GM19455 (cell line): ENCODE data around the gene HSP90AB1.

ENCODE experiments used
- ATAC-seq: cut with Tn5 transposase; IDR thresholded peaks from one replicate; pipeline ENCODE4 v1.9.1; 2021; ENCODE audit not compliant: unreplicated experiment

The HSP90AB1 gene

GRCh38 chr6:44284867-44285266, 38.0 kb downstream of the HSP90AB1 start:
- ATAC-seq, result no peak

- no peak for ATAC-seq
These were observed 38.8 kb downstream of the HSP90AB1 start for GRCh38 chr6:44285552-44286284.

GRCh38 chr6:44286285-44286565, 39.3 kb downstream of the HSP90AB1 start:
- ATAC-seq, result no peak

- no peak for ATAC-seq
These were observed 39.8 kb downstream of the HSP90AB1 start for GRCh38 chr6:44286747-44287146.

- no peak for ATAC-seq
These were observed 42.9 kb downstream of the HSP90AB1 start for GRCh38 chr6:44289726-44290260.

- ATAC-seq, result no peak
These were observed 44.9 kb downstream of the HSP90AB1 start for GRCh38 chr6:44291841-44292240.

- no peak for ATAC-seq
These were observed 45.9 kb downstream of the HSP90AB1 start for GRCh38 chr6:44292661-44293365.

- no peak for ATAC-seq
These were observed 48.2 kb downstream of the HSP90AB1 start for GRCh38 chr6:44294832-44295791.

- no peak for ATAC-seq
These were observed 50.5 kb downstream of the HSP90AB1 start for GRCh38 chr6:44297063-44298038.

GRCh38 chr6:44298055-44298803, 51.3 kb downstream of the HSP90AB1 start:
- ATAC-seq, result no peak

GRCh38 chr6:44298864-44299263, 52.0 kb downstream of the HSP90AB1 start:
- ATAC-seq, result no peak

- ATAC-seq, result no peak
These were observed 53.5 kb downstream of the HSP90AB1 start for GRCh38 chr6:44300292-44300823.

GRCh38 chr6:44301106-44301505, 54.2 kb downstream of the HSP90AB1 start:
- no peak for ATAC-seq

- ATAC-seq, result no peak
These were observed 55.1 kb downstream of the HSP90AB1 start for GRCh38 chr6:44301782-44302564.

GRCh38 chr6:44302856-44303255, 56.0 kb downstream of the HSP90AB1 start:
- no peak for ATAC-seq
